PC-3 (cell line): ENCODE data around the gene IGSF21.

Experiments
- CTCF ChIP-seq: fragments of 300-600 bp; sonication (generic); conservative IDR thresholded peaks from 2 replicates; pipeline ENCODE4 v1.5.1; 2017; ENCODE audit warnings: antibody characterized with exemption, low read depth, mild to moderate bottlenecking, low read length
- EZH2 ChIP-seq: fragments of 300-600 bp; sonication (generic); IDR thresholded peaks from one replicate; pipeline ENCODE4 v1.6.1; 2017; ENCODE audit warnings: antibody characterized with exemption, mild to moderate bottlenecking, low read length; ENCODE audit not compliant: unreplicated experiment

GRCh38 chr1:18245647-18246046 is 138.0 kb downstream of the IGSF21 start:
- no peak for TF ChIP-seq CTCF
- no peak for TF ChIP-seq EZH2
